Small intestine (tissue), 7 donors: Measurements from ENCODE around the gene UCKL1. TPM values are rescaled to one million over a fixed set of nuclear protein-coding genes. Genes with fewer than 3 reads are reported as not detected.
"Not testable (repeated sequence)": the region's sequence is repeated elsewhere in the genome, so short reads cannot be mapped to it uniquely, and the experiment has no call there.

Experiments used
- DNase-seq, 2 donors: peaks; one replicate each; pipeline versions ENCODE4 v3.0.0 to v3.0.0-alpha.2; 2013
- FAIRE-seq: peaks from 2 replicates; lab custom pipeline; 2012; peaks lifted over from hg19 to GRCh38; lab: Jason Lieb, UNC
- H3K27ac ChIP-seq, 3 donors: one replicate each; pipeline ENCODE4 v1.5.1; 2013; ENCODE audit warnings: low read length in 2 of 3, mild to moderate bottlenecking in 2 of 3, control low read depth in 1 of 3, inconsistent platforms in 1 of 3, low read depth in 1 of 3, moderate library complexity in 1 of 3
- H3K27me3 ChIP-seq, 3 donors: one replicate each; pipeline ENCODE4 v1.6.1; 2013; ENCODE audit warnings: low read length in 3 of 3, inconsistent platforms in 1 of 3; ENCODE audit not compliant: control insufficient read depth in 3 of 3, insufficient read depth in 3 of 3
- H3K36me3 ChIP-seq, 3 donors: one replicate each; pipeline ENCODE4 v1.6.1; 2013; ENCODE audit warnings: low read length in 3 of 3, inconsistent platforms in 1 of 3, low read depth in 1 of 3, mild to moderate bottlenecking in 1 of 3, moderate library complexity in 1 of 3; ENCODE audit not compliant: control insufficient read depth in 3 of 3, insufficient read depth in 2 of 3
- H3K4me1 ChIP-seq, 3 donors: one replicate each; pipeline ENCODE4 v1.6.1; 2013; ENCODE audit warnings: low read length in 2 of 3, inconsistent platforms in 1 of 3, low read depth in 1 of 3, mild to moderate bottlenecking in 1 of 3, moderate library complexity in 1 of 3; ENCODE audit not compliant: control insufficient read depth in 3 of 3, insufficient read depth in 2 of 3
- H3K4me3 ChIP-seq, 3 donors: one replicate each; pipeline ENCODE4 v1.5.1; 2013; ENCODE audit warnings: low read length in 3 of 3, control low read depth in 1 of 3, inconsistent platforms in 1 of 3, low read depth in 1 of 3, mild to moderate bottlenecking in 1 of 3, moderate library complexity in 1 of 3
- H3K9me3 ChIP-seq, 2 donors: one replicate each; pipeline ENCODE4 v1.6.1; 2013; ENCODE audit warnings: low read depth in 1 of 2, low read length in 1 of 2; ENCODE audit not compliant: control insufficient read depth in 2 of 2, insufficient read depth in 1 of 2
- WGBS, 3 donors: extraction: QIAGEN DNeasy Blood & Tissue Kit; methylation state at CpG; one replicate each; pipeline ENCODE4 v1.1.7; 2013; 5-methylcytosine and 5-hydroxymethylcytosine counted together
- polyA plus RNA-seq, 4 donors: library from polyadenylated mRNA; stranded (reverse) in 3 of 4; unstranded in 1 of 4; fragments of 200-250 nt in 3 of 4; fragments of 120-200 nt in 1 of 4; gene quantifications; one replicate each; pipeline versions ENCODE4 v1.2.1 to v1.2.3, GENCODE V29; 2013
- donor health status: healthy with polysubstance abuse.
- donor health status: control.
- donor health status: control.
- donor health status: Bipolar disorder and iron deficiency.
- donor health status: healthy.

Gene UCKL1
- polyA plus RNA-seq, 4 donors: 47.1 to 131 (median 64.9) TPM

DNA sequence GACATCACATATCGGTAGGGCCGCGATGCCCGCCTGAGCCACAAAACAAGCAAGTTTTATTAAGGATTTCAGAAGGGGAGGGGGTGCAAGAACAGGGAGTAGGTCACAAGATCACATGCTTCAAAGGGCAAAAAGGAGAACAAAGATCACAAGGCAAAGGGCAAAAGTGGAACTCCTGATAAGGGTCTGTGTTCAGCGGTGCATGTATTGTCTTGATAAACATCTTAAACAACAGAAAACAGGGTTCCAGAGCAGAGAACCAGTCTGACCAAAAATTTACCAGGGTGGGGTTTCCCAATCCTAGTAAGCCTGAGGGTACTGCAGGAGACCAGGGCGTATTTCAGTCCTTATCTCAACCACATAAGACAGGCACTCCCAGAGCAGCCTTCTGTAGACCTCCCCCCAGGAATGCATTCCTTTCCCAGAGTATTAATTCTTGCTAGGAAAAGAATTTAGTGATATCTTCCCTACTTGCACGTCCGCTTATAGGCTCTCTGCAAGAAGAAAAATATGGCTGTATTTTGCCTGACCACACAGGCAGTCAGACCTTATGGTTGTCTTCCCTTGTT is 39.8 kb downstream of the UCKL1 start:
- Histone ChIP-seq H3K9me3 (peaks cover 0 to 15% of the 10 kb centered on the region in 2 donors), H3K36me3 (peaks cover 0 to 36% (median 4%) of the 10 kb centered on the region in 3 donors)
- not testable (repeated sequence) for H3K4me3 ChIP-seq, H3K27me3 ChIP-seq, H3K4me1 ChIP-seq, H3K27ac ChIP-seq, FAIRE-seq
- peak in 1 of 2 donors; percentile 33 for DNase-seq
- WGBS, 3 donors: 88 to 92% (median 88%) methylated on average over 8 of the region's 8 CpGs

- DNase-seq: peak in 1 of 2 donors; percentile 34
- Histone ChIP-seq H3K4me1 (peaks cover 0 to 4% (median 0%) of the 10 kb centered on the region in 3 donors), H3K27ac (no peak overlapping the region)
Measured at GRCh38 chr20:63915471-63915870, 40.7 kb downstream of the UCKL1 start.

GRCh38 chr20:63913768-63914167 is 42.4 kb downstream of the UCKL1 start:
- Histone ChIP-seq H3K9me3 (peaks cover 0 to 15% of the 10 kb centered on the region in 2 donors), H3K27me3 (no peaks in the 10 kb centered on the region), H3K4me1 (peaks cover 0 to 5% (median 3%) of the 10 kb centered on the region in 3 donors), H3K36me3 (peaks cover 0 to 28% (median 0%) of the 10 kb centered on the region in 3 donors), H3K27ac (no peak overlapping the region), H3K4me3 (no peak overlapping the region)
- WGBS, 3 donors: 96 to 99% (median 96%) methylated on average over 12 of the region's 12 CpGs
- FAIRE-seq (no peak), DNase-seq (no peak)

More at GRCh38 chr20:63915471-63915870, 40.7 kb downstream of the UCKL1 start:
- Histone ChIP-seq H3K4me3 (no peak overlapping the region), H3K27me3 (no peaks in the 10 kb centered on the region), H3K9me3 (peaks cover 0 to 15% of the 10 kb centered on the region in 2 donors), H3K36me3 (peaks cover 0 to 33% (median 2%) of the 10 kb centered on the region in 3 donors)
- WGBS, 3 donors: 78 to 96% (median 83%) methylated on average over 6 of the region's 6 CpGs
- no peak for FAIRE-seq

DNA sequence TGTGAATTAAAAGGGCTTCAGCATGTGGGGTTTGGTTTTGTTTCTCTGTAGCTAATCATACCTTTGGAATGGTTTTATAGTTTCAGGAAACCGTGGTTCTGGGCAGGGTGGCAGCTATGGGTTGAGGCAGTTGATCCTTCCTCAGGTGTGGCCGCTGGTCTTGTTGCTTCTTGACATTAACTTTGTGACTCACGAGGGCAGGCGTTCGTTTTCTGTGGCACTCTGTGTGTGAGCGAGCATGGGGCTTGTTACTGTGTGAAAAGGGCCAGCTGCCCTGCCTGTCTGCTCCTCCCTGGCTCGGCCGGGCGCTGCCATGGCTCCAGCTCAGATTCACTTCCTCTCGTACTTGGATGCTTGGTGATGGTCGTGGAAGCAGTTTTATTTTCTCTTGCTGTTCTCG is 45.0 kb downstream of the UCKL1 start:
- Histone ChIP-seq H3K4me1 (peaks cover 0 to 11% (median 10%) of the 10 kb centered on the region in 3 donors), H3K9me3 (peaks cover 0 to 10% of the 10 kb centered on the region in 2 donors), H3K36me3 (peaks cover 0 to 18% (median 0%) of the 10 kb centered on the region in 3 donors), H3K27ac (peak overlapping the region in 2 of 3 donors; percentile 2 to 76), H3K27me3 (no peaks in the 10 kb centered on the region), H3K4me3 (no peak overlapping the region)
- DNase-seq: peak in 1 of 2 donors; percentile 95
- 18 to 38% (median 22%) methylated on average over 12 of the region's 12 CpGs for WGBS, 3 donors
- FAIRE-seq: no peak

DNA sequence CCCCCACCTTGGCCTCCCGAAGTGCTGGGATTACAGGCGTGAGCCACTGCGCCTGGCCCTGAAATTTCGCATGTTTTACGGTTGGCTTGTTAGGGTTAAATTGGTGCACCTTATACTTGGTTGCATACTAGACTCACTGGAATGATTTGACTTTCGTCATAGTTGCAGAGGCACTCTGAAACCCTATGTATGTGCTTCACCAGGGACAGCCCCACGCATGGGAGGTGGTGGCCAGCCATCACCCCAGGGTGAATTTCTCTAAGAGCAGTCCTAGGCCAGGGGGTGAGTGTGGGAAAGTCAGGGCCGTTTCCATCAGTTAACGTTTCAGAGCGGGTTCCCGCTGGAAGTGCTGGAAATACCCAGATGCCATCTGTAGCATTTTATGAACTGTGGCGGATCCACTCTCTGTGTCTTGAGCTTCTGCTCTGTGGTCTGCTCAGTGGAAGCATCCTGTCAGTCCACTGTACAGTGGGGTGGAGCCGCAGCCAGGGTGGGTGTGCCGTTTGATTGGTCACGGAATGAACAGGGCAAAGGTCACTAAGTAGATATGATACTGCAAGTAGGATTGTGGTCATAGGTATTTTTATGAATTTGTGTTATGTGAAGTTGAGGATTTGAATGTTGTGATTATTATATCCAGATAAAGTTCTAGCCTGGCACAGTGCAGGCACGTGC is 48.1 kb downstream of the UCKL1 start:
- H3K9me3 ChIP-seq: no peaks in the 10 kb centered on the region
- no peaks in the 10 kb centered on the region for H3K27me3 ChIP-seq
- no peak for FAIRE-seq
- DNase-seq: peak; percentile 73 to 93
- H3K4me1 ChIP-seq: peaks cover 0 to 12% (median 10%) of the 10 kb centered on the region in 3 donors
- no peak overlapping the region for H3K4me3 ChIP-seq
- H3K36me3 ChIP-seq: peaks cover 0 to 14% (median 2%) of the 10 kb centered on the region in 3 donors
- WGBS, 3 donors: 33 to 65% (median 54%) methylated on average over 16 of the region's 16 CpGs
- H3K27ac ChIP-seq: peak overlapping the region in 2 of 3 donors; percentile 78 to 81

GRCh38 chr20:63903796-63904561 is 52.2 kb downstream of the UCKL1 start:
- WGBS, 3 donors: 83 to 87% (median 85%) methylated on average over 11 of the region's 11 CpGs
- no peak for FAIRE-seq
- peaks cover 3 to 9% (median 9%) of the 10 kb centered on the region in 3 donors for H3K4me1 ChIP-seq

DNA sequence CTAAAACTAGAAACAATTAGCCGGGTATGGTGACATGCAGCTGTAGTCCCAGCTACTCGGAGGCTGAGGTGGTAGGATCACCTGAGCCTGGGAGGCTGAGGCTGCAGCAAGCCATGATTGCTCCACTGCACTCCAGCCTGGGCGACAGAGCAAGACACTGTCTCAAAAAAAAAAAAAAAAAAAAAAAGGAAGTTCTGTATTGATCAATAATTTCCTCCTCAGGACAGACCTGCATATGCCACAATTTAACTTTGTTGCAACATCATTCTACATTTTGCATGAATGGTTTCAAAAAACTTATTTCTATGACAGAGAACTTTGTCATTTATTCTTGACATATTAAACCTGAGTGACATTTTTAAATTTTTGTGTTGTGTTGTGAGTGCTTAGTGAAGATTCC is 55.8 kb downstream of the UCKL1 start:
- FAIRE-seq (no peak), DNase-seq (no peak)
- Histone ChIP-seq H3K9me3 (no peaks in the 10 kb centered on the region), H3K4me3 (no peak overlapping the region), H3K27ac (peak overlapping the region in 1 of 3 donors; percentile 3), H3K27me3 (no peaks in the 10 kb centered on the region), H3K4me1 (peaks cover 5 to 13% (median 7%) of the 10 kb centered on the region in 3 donors), H3K36me3 (peaks cover 0 to 24% (median 2%) of the 10 kb centered on the region in 3 donors)
- 62 to 82% (median 75%) methylated on average over 3 of the region's 3 CpGs for WGBS, 3 donors

More at GRCh38 chr20:63903796-63904561, 52.2 kb downstream of the UCKL1 start:
- no peaks in the 10 kb centered on the region for H3K27me3 ChIP-seq
- peaks cover 0 to 18% (median 2%) of the 10 kb centered on the region in 3 donors for H3K36me3 ChIP-seq
- H3K27ac ChIP-seq: no peak overlapping the region
- H3K9me3 ChIP-seq: no peaks in the 10 kb centered on the region
- no peak overlapping the region for H3K4me3 ChIP-seq
- no peak for DNase-seq
